ENCODE results near the gene GPR158.
"Not testable (repeated sequence)": the region's sequence is repeated elsewhere in the genome, so short reads cannot be mapped to it uniquely, and the experiment has no call there.

GPR158 gene

GRCh38 chr10:25174461-25175230, at the start of gene GPR158:
GPR158 (plus strand) TSS chr10:25175001; CDS start chr10:25175421, 420 bp downstream.
- DNase-seq, result peak; percentile 96

- no peak for DNase-seq
These were observed 49.6 kb upstream of the GPR158 start for GRCh38 chr10:25125201-25125611.

GRCh38 chr10:25129592-25129991, 45.2 kb upstream of the GPR158 start:
- no peak for DNase-seq

- DNase-seq, result peak; percentile 19
These were observed 43.9 kb upstream of the GPR158 start for GRCh38 chr10:25130906-25131305.

- no peak for DNase-seq
These were observed 32.5 kb upstream of the GPR158 start for GRCh38 chr10:25142116-25142864.

GRCh38 chr10:25157650-25158049, 17.2 kb upstream of the GPR158 start:
- no peak for DNase-seq

- DNase-seq, result no peak
These were observed 15.2 kb upstream of the GPR158 start for GRCh38 chr10:25159591-25159990.

GRCh38 chr10:25162391-25162790, 12.4 kb upstream of the GPR158 start:
- no peak for DNase-seq

GRCh38 chr10:25163464-25163863, 11.3 kb upstream of the GPR158 start:
- not testable (repeated sequence) for DNase-seq

GRCh38 chr10:25169740-25170139, 5.1 kb upstream of the GPR158 start:
- DNase-seq, result no peak

- DNase-seq, result no peak
These were observed 4.2 kb upstream of the GPR158 start for GRCh38 chr10:25170627-25171026.

- no peak for DNase-seq
These were observed 973 bp downstream of the GPR158 start for GRCh38 chr10:25175527-25176420.

- DNase-seq, result no peak
These were observed 1.7 kb downstream of the GPR158 start for GRCh38 chr10:25176421-25176968.

- no peak for DNase-seq
These were observed 2.4 kb downstream of the GPR158 start for GRCh38 chr10:25177093-25177753.

- DNase-seq, result no peak
These were observed 2.9 kb downstream of the GPR158 start for GRCh38 chr10:25177754-25178135.

GRCh38 chr10:25178411-25178810, 3.6 kb downstream of the GPR158 start:
- DNase-seq, result no peak

- DNase-seq, result no peak
These were observed 6.0 kb downstream of the GPR158 start for GRCh38 chr10:25180801-25181200.

GRCh38 chr10:25182636-25183035, 7.8 kb downstream of the GPR158 start:
- no peak for DNase-seq

GRCh38 chr10:25191162-25191895, 16.5 kb downstream of the GPR158 start:
- no peak for DNase-seq

GRCh38 chr10:25198151-25198550, 23.4 kb downstream of the GPR158 start:
- DNase-seq, result no peak

- no peak for DNase-seq
These were observed 32.1 kb downstream of the GPR158 start for GRCh38 chr10:25206693-25207414.
